Fibroblast of mammary gland (primary cell): ENCODE data around the gene PPOX.
A peak's percentile ranks its signal among the peaks of the same experiment; 100 is the strongest.

Source experiments
- DNase-seq: peaks from one replicate; pipeline ENCODE4 v3.0.0-alpha.2; 2010; ENCODE audit warnings: low read depth
- H3K4me3 ChIP-seq: 2 replicates; pipeline ENCODE4 v1.5.1; 2011; ENCODE audit warnings: low read depth, mild to moderate bottlenecking, low read length, moderate library complexity; ENCODE audit not compliant: control insufficient read depth
- TF ChIP-seq, protein P1 (sequence below): conservative IDR thresholded peaks from 2 replicates; pipeline ENCODE4 v1.5.1; 2011; ENCODE audit warnings: low read depth, low read length, inconsistent platforms; ENCODE audit not compliant: control insufficient read depth, insufficient read depth

PPOX gene

DNA sequence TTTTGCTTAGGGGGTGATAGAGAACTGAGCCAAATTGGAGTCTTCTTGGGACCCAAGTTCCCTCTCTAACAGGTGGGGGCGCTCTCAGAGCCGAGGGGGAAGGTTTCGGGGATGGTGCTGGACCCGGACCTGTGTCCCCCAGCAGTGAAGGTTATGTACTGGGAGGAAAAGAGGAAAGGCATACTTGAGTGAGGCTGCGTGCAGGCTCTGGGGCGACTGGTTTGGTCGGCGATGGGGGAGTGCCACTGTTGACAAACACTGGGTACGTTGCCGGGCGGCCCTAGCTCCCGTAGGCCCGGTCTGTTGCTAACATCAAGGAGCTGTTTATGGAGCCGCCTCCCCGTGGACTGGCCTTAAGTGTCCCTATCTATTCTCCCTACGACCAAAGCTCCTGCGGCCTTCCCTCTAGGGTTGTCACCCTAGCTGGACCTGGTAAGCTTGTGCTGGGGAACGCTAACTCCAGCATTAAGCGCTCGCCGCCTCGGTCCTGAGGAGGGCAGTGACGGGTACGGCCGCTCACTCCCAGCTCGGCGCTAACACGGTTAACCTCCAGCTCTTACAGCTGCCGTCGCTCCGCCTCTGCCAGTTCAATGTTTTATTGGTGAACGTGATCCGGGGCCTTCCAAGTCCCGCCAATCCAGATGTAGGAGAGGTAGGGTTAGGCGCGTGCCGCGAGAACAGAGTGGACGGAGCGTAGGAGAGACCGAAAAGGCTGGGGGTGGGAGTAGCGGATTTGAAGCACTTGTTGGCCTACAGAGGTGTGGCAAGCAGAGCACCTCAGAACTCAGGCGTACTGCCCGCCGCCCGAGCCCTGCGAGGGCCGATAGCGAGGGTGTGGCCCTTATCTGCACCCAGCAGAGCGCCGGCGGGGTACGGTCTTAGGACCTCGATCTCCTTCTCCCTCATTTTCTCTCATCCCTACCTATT, at the start of gene PPOX:
Gene PPOX, plus strand, starts transcription at position 685 of the 927 bp plus-strand sequence. CDS start 422 bp downstream, outside the sequence.
- H3K4me3 ChIP-seq, result peak within 1 kb of the TSS; percentile 81
- TF ChIP-seq, protein P1, sequence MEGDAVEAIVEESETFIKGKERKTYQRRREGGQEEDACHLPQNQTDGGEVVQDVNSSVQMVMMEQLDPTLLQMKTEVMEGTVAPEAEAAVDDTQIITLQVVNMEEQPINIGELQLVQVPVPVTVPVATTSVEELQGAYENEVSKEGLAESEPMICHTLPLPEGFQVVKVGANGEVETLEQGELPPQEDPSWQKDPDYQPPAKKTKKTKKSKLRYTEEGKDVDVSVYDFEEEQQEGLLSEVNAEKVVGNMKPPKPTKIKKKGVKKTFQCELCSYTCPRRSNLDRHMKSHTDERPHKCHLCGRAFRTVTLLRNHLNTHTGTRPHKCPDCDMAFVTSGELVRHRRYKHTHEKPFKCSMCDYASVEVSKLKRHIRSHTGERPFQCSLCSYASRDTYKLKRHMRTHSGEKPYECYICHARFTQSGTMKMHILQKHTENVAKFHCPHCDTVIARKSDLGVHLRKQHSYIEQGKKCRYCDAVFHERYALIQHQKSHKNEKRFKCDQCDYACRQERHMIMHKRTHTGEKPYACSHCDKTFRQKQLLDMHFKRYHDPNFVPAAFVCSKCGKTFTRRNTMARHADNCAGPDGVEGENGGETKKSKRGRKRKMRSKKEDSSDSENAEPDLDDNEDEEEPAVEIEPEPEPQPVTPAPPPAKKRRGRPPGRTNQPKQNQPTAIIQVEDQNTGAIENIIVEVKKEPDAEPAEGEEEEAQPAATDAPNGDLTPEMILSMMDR, result peak; percentile 57
- DNase-seq, result peak; percentile 98

DNA sequence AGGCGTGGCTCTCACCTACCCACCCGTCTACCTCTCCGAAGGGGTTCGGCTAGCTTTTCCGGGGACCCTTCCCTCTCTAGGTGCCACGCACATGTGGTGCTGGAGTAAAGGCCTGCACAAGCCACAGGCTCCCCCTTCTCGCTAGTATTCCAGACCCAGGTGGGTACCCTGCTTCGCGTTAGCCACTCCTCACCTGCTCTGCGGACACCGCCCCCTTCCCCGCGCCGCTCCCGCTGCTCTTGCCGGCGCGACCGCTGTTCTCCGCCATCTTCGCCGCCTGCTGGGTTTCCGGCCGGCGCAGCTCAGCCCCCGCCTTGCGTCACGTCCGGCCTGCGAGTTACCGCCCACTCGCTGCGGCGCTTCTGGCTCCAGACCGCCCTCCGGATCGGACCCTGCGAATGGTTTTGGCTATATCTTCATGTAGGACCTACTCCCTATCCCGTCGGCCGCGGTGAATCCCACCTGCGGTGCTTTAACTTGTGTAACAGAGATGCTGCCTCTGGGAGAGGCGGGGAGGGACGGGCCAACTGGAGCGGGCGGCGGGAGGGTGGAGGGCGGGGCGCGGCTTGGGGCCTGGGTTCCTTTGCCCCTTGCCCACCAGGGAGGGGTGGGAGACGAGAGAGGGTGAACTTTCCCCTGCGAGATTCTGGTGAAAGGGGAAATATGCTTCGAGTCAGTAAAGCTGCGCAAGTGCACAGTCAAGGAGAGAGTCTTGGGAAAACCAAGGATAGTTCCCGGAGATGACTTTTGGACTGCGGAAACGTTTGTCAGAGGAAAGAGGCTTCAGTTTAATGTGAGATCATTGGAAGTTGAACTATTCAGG, 48.3 kb upstream of the PPOX start, which contains the start of the genes NIT1 and PFDN2:
Gene NIT1, plus strand, starts transcription at position 347 of the 823 bp plus-strand sequence. Its CDS starts 72 bp downstream, at position 419.
Gene PFDN2, minus strand, starts transcription at position 279 of the 823 bp plus-strand sequence. Its CDS starts 11 bp downstream, at position 268.
- peak within 1 kb of the TSS; percentile 90 for H3K4me3 ChIP-seq
- TF ChIP-seq, protein P1, result no peak
- peak; percentile 81 for DNase-seq

DNA sequence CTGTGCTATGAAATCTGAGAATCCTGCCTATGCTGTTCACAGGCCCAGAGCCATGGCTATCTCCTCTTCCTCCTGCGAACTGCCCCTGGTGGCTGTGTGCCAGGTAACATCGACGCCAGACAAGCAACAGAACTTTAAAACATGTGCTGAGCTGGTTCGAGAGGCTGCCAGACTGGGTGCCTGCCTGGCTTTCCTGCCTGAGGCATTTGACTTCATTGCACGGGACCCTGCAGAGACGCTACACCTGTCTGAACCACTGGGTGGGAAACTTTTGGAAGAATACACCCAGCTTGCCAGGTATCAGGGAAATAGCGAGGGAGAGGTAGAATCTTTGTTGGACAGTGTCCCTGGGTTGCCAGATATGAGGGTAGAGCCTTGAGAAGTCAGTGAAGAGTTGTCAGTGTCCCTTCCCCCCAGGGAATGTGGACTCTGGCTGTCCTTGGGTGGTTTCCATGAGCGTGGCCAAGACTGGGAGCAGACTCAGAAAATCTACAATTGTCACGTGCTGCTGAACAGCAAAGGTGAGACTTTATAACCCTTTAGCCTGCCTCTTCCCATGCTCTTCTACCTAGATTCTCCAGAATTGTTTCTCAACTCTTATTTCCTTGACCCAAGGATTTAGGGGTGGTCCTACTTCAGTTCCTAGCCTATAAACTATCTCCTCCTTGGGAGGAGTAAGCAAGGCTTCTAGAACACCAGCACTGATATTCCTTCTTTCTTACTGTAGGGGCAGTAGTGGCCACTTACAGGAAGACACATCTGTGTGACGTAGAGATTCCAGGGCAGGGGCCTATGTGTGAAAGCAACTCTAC, 46.9 kb upstream of the PPOX start:
- TF ChIP-seq, protein P1, result peak; percentile 52
- peak overlapping the region; percentile 90 for H3K4me3 ChIP-seq
- DNase-seq, result peak; percentile 86

DNA sequence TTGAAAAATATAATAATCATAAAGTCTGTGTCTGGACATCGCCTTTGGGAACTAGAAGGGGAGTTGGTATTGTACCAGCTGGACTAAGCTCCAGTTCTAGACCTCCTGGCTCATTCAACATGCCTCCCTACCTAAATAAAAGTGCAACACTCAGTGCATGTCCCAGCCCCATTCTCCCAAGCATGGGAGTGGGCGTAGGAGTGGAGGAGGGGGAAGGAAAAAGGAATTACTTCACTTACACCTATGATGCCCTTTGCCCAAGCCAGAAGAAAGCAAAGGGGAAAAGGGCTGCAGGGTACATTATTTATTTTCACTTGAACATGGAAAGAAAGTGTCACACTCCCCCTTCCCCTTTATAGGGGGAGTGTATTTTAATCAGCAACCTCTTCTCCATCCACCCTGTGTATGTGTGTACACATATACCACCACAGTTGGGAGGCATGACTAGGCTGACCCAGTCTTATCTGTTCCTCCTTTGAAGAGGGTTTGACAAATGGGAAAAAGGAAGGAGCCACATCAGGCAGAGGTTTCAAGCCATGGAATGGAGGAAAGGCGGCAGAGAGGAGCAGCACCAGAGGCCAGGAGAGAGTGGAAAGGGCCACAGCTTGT, 45.1 kb upstream of the PPOX start:
- no peak for DNase-seq
- TF ChIP-seq, protein P1, result no peak
- H3K4me3 ChIP-seq, result no peak overlapping the region

DNA sequence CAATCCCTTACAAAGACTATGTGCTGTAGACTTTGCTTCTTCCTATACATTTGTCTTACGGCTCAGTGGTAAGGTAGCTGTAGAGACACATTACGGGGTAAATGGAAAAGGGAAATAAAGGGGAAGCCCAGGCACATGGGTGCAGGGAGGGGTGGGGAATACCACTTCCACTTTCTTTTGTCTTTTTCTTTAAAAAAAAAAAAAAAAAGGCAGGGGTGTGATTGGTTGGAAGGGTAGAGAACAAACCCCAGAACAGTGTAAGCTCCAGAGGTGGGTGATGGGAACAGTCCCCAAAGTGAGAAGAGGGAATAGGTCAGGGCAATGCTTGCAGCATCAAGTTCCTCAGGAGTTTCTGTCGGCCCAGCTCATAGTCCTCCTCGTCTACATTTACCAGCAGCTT, 44.4 kb upstream of the PPOX start:
- TF ChIP-seq, protein P1, result no peak
- H3K4me3 ChIP-seq, result no peak overlapping the region
- no peak for DNase-seq
